Mucosa of rectum (tissue), 2 donors: Measurements from ENCODE around the gene ZNF512.

ENCODE experiments used
- H3K27ac ChIP-seq, 2 donors: one replicate each; pipeline ENCODE4 v1.7.0; 2013; ENCODE audit warnings: inconsistent platforms in 2 of 2, low read depth in 2 of 2, low read length in 2 of 2
- H3K27me3 ChIP-seq, 2 donors: one replicate each; pipeline ENCODE4 v1.7.0; 2013; ENCODE audit warnings: low read length in 2 of 2; ENCODE audit not compliant: control insufficient read depth in 2 of 2, insufficient read depth in 2 of 2
- H3K36me3 ChIP-seq, 2 donors: one replicate each; pipeline ENCODE4 v1.7.0; 2013; ENCODE audit warnings: low read length in 2 of 2; ENCODE audit not compliant: control insufficient read depth in 2 of 2, insufficient read depth in 2 of 2
- H3K4me1 ChIP-seq, 2 donors: one replicate each; pipeline ENCODE4 v1.7.0; 2013; ENCODE audit warnings: low read length in 2 of 2, mild to moderate bottlenecking in 1 of 2; ENCODE audit not compliant: control insufficient read depth in 2 of 2, insufficient read depth in 2 of 2
- H3K4me3 ChIP-seq, 2 donors: one replicate each; pipeline ENCODE4 v1.7.0; 2013; ENCODE audit warnings: low read length in 2 of 2
- H3K9ac ChIP-seq, 2 donors: one replicate each; pipeline ENCODE4 v1.7.0; 2013; ENCODE audit warnings: low read length in 2 of 2, low read depth in 1 of 2, mild to moderate bottlenecking in 1 of 2
- H3K9me3 ChIP-seq, 2 donors: one replicate each; pipeline ENCODE4 v1.7.0; 2013; ENCODE audit warnings: low read length in 2 of 2; ENCODE audit not compliant: control insufficient read depth in 2 of 2
- donor health status: healthy.
- donor health status: Normal muscosa, but diverticular disease.

Gene ZNF512

DNA sequence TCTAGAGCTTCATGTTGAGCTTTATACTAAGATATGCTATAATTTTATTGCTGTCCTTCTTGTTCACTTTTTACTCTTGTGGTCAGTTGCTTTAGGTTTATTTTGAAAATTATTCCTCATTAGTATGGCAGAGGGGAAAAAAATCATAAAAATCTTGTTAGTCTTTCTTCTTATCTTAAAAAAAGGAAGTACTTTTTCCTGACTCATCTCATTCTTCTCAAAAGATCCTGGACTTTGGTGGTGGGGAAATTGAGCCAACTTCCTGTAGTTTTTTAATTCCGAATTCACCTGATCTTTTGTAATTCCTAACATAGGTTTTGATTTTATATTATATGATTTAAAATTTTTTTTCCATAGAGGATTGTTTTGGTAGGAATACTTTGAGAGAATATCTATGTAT lies 84.6 kb downstream of the ZNF512 start:
- H3K27ac ChIP-seq = no peak overlapping the region
- H3K4me3 ChIP-seq = no peak overlapping the region
- H3K27me3 ChIP-seq = no peaks in the 10 kb centered on the region
- no peak overlapping the region for H3K9ac ChIP-seq
- H3K4me1 ChIP-seq = peaks cover 14 to 17% of the 10 kb centered on the region in 2 donors
- peaks cover 19 to 31% of the 10 kb centered on the region in 2 donors for H3K36me3 ChIP-seq
- no peaks in the 10 kb centered on the region for H3K9me3 ChIP-seq

- H3K36me3 ChIP-seq = peaks cover 43 to 52% of the 10 kb centered on the region in 2 donors
Observed at GRCh38 chr2:27671235-27671634, 88.4 kb downstream of the ZNF512 start.

More at GRCh38 chr2:27671235-27671634, 88.4 kb downstream of the ZNF512 start:
- H3K27ac ChIP-seq = no peak overlapping the region
- H3K4me1 ChIP-seq = no peaks in the 10 kb centered on the region
- no peaks in the 10 kb centered on the region for H3K9me3 ChIP-seq
- H3K9ac ChIP-seq = no peak overlapping the region
- H3K27me3 ChIP-seq = no peaks in the 10 kb centered on the region
- no peak overlapping the region for H3K4me3 ChIP-seq
